GM12801 (cell line): ENCODE results near the gene PTPRG.

Experiments used
- TF ChIP-seq, protein P1 (sequence below): IDR thresholded peaks from one replicate; pipeline ENCODE4 v1.5.1; 2011; ENCODE audit warnings: control low read depth; ENCODE audit not compliant: insufficient read length; ENCODE audit errors: extremely low read depth

PTPRG gene

DNA sequence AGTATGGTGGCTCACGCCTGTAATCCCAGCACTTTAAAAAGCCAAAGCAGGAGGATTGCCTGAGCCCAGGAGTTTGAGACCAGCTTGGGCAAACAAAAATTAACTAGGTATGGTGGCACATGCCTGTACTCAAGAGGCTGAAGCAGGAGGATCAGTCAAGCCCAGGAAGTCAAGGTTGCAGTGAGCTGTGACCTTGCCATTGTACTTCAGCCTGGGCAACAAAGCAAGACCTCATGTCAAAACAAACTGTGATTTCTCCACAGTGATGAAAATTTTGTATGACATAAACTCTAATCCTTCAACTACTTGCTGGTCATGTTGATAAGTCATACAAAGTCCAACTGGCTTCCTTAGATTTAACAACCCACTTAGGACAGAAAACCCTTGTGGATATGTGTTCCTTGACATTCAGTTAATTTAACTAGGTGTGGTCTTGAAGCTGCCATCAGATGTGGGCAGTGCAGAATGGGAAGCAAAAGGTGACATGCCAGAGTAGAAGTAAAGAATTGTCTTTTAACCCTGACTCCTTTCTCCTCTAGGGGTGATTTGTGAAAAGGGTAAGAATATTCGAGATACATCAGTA lies 263.3 kb downstream of the PTPRG start:
- TF ChIP-seq, protein P1, sequence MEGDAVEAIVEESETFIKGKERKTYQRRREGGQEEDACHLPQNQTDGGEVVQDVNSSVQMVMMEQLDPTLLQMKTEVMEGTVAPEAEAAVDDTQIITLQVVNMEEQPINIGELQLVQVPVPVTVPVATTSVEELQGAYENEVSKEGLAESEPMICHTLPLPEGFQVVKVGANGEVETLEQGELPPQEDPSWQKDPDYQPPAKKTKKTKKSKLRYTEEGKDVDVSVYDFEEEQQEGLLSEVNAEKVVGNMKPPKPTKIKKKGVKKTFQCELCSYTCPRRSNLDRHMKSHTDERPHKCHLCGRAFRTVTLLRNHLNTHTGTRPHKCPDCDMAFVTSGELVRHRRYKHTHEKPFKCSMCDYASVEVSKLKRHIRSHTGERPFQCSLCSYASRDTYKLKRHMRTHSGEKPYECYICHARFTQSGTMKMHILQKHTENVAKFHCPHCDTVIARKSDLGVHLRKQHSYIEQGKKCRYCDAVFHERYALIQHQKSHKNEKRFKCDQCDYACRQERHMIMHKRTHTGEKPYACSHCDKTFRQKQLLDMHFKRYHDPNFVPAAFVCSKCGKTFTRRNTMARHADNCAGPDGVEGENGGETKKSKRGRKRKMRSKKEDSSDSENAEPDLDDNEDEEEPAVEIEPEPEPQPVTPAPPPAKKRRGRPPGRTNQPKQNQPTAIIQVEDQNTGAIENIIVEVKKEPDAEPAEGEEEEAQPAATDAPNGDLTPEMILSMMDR, result no peak

DNA sequence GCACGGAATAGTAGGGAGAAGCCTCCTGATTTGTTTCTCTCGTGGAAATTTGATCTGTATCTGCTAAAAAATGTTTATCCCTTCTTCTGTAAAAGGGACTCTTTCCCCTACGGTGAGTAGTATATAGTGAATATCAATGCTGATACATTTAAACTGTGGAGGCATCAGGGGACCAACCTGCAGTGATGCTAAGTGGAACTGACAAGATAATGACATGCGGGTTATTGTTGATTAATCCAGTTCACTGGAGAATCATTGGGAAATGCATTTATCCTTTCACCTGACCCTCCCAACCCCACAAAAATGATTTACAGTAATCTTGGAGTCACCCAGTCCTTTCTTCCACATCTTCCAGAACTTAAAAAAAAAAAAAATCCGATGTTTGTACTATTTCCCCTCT lies 264.8 kb downstream of the PTPRG start:
- TF ChIP-seq, protein P1, result no peak

DNA sequence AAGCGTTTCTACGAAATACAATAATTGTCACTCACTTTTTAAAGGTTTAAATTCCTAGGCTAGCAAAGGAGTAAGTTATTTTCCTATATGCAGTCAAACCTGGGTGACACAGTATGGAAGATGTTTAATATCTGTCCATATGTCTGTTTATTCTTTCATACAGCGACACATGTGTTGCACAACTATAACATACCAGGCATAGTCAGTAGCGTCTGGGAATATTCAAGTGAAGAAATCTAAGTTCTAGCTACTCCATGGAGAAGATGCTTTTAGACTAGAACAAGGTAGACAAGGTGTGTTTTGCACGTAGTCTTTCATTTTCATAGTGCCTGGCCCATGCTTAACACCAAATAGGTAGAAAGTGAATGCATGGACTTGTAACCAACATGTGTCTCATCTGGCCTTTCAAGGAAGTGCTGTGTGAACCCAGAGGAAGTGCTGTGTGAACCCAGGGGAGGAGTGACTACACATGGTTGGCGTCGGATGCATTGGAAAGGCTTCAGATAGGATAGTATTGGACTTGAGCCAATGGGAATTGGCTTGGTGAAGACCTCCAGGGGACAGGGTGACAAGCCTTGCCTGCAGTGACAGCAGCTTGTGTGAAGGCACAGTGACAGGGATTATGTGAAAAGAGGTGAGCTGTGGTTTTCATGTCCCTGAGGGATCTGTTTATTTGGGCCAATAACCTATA lies 267.0 kb downstream of the PTPRG start:
- TF ChIP-seq, protein P1, result no peak

DNA sequence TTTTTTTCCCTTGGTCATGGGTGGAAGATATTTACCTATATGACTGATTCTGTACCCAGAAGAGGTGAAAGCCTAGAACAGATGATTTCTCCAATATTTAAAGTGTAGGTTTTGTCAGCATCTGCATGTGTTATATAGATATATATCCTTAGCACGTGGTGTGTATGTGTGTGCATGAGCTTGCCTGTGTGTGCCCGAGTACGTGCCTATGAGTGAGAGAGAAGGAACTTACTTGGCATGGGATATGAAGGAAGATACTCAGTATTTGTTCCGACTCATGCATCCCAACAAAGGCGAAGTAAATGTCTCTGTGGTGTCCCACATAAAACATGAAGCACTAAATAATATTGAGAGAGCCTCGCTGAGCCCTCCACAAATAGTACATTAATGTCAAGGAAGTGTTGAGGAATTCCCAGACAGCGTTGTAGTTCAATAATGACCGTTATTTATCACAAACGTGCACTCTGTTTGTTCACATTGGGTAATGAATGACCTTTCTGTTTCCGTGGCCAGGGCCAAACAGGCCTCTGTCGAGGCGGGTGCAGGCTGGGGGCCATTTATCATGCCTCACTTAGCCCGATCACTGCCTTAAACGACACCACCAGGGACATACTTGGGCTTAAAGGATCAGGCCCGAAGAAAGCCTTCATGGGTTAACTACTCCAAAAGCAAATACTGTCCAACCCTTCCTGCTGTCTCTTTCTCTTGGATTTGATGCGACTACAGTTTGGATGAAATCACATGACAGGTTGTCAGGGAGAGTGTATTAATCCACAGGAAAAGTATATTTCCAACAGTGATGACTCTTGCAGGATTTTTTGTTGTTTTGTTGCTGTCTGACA lies 267.7 kb downstream of the PTPRG start:
- TF ChIP-seq, protein P1, result no peak

DNA sequence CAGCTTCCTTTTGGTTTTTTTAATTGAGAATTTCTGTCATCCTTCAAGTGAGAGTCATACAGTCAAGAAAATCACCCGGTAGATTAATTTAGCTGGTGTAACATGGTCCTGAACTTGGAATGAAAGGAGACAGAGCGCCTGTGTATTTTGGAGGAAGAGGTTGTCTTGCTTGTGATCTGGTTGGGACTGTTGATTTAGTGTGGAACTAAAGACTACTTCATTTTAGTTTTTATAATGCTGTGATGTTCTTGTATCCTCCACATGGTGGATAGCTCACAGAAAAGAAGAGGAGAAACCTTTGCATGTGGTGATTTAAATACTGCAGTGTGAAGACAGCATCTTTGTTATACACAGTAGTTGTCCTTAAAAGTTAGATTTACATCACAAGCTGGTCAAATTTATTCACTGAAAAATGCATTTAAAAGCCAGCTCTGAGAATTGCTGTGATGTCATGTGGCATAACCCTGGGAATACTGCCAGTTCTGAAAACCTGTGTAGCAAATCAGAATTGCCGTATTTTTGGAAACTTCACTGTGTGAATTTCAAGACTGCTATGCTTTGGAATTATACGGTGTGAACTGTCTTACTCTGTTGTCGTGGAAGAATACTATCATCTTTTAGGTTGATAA lies 268.5 kb downstream of the PTPRG start:
- TF ChIP-seq, protein P1, result no peak

DNA sequence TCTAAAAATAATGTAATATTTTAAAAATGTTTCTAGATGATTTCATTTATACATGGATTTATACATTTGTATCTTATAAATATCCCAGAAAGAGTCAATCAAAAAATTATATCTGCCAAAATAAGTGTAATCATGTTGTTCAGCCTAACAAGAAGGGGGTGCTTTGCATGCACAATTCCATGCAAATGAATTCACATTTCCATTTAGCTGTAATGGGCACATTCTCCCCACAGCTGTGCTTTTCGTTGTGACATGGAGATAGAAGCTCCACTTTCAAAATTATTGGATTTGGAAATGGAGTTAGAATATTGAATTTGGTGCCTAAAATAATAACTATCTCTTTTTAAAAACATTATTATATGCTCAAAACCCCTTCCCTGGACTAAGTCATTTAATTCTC lies 270.6 kb downstream of the PTPRG start:
- TF ChIP-seq, protein P1, result no peak
